HEK293 (cell line): ENCODE measurements around the gene FHL1.

Experiments used
- ZNF175 ChIP-seq: fragments of 450-650 bp; formaldehyde crosslinking; IDR thresholded peaks from 2 replicates; pipeline ENCODE4 v1.5.1; 2016; ENCODE audit warnings: missing biosample characterization, missing genetic modification characterization
- TF ChIP-seq, protein P1 (sequence below): fragments of 450-650 bp; formaldehyde crosslinking; IDR thresholded peaks from 2 replicates; pipeline ENCODE4 v1.5.1; 2016; ENCODE audit warnings: missing biosample characterization, missing genetic modification characterization

DNA sequence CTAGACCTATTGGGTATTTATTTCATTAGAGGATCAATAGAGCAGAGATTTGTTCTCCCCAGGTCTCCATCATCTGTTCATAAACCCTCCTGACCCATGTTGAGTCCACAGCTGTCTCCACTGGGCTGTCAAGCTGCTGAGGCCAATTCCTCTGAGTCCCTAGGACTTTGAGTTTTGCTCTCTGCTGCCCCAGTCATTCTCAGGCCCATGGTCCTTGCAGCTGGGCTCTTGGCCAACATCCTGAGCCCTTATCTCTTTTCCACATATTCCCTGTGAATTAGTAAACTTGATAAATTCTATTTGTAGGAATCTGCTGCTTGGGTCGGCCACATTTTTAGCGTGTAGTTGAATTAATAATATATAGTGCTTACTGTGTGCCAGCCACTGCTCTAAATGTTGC lies 41.9 kb downstream of the FHL1 start:
- no peak for TF ChIP-seq ZNF175 (tag by site-specific recombination)
- TF ChIP-seq, protein P1, sequence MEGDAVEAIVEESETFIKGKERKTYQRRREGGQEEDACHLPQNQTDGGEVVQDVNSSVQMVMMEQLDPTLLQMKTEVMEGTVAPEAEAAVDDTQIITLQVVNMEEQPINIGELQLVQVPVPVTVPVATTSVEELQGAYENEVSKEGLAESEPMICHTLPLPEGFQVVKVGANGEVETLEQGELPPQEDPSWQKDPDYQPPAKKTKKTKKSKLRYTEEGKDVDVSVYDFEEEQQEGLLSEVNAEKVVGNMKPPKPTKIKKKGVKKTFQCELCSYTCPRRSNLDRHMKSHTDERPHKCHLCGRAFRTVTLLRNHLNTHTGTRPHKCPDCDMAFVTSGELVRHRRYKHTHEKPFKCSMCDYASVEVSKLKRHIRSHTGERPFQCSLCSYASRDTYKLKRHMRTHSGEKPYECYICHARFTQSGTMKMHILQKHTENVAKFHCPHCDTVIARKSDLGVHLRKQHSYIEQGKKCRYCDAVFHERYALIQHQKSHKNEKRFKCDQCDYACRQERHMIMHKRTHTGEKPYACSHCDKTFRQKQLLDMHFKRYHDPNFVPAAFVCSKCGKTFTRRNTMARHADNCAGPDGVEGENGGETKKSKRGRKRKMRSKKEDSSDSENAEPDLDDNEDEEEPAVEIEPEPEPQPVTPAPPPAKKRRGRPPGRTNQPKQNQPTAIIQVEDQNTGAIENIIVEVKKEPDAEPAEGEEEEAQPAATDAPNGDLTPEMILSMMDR (tag by site-specific recombination) = no peak
